Measurements from ENCODE around the gene DFFB.

Gene DFFB

GRCh38 chr1:3891329-3891865 lies 34.1 kb downstream of the DFFB start:
- Mint-ChIP-seq H3K27ac (no peak overlapping the region), H3K4me1 (peaks cover 32% of the 10 kb centered on the region), H3K4me3 (no peak overlapping the region), H3K9me3 (no peaks in the 10 kb centered on the region), H3K36me3 (ENCODE audit: low read depth) (peaks cover 44% of the 10 kb centered on the region), H3K27me3 (no peaks in the 10 kb centered on the region)
- DNase-seq (no peak), ATAC-seq (no peak)

DNA sequence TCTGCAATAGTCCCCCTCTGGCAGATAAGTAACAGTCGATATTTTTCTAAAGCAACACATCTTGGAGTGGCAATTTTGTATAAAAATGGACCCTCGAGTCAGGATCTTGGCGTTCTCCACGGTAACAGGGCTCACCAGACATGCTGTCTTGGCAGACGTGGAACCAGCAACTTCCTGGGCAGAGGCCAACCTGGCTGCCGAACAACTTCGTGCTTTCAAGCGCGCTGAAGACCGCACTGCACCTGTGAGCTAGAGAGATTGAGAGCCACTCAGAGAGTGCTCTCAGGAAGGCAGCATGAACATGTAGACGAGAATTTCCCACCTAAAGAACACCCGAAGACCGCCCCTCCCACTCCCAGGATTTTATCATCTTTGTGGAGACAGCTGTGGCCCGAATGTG lies 35.5 kb downstream of the DFFB start:
- DNase-seq (no peak), ATAC-seq (no peak)
- H3K27ac Mint-ChIP-seq = no peak overlapping the region
- no peaks in the 10 kb centered on the region for H3K27me3 Mint-ChIP-seq
- H3K4me3 Mint-ChIP-seq = no peak overlapping the region
- H3K36me3 Mint-ChIP-seq (ENCODE audit: low read depth) = peaks cover 49% of the 10 kb centered on the region
- H3K4me1 Mint-ChIP-seq = peaks cover 39% of the 10 kb centered on the region
- H3K9me3 Mint-ChIP-seq = peaks cover 5% of the 10 kb centered on the region

DNA sequence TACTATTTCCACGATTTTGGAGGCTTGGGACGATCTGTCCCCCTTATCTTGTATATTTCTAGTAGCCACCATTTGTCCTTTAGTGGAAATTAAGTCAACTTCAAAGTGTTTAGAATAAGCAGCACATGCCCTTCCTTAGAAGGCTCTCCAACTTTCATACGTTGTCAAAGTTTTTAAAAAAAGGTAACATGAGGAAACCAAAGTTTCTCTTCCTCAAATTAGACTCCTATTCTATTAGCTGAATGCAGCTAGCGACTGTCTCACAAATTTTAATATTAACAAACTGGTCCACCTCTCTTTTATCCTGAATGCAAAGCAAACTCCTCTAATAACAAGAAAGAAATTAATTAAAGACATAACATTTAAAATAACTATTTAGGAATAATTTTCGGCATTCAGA lies 35.9 kb downstream of the DFFB start:
- Mint-ChIP-seq H3K4me1 (peaks cover 44% of the 10 kb centered on the region), H3K27ac (no peak overlapping the region), H3K36me3 (ENCODE audit: low read depth) (peaks cover 50% of the 10 kb centered on the region), H3K9me3 (peaks cover 8% of the 10 kb centered on the region), H3K27me3 (no peaks in the 10 kb centered on the region), H3K4me3 (no peak overlapping the region)
- DNase-seq = no peak
- ATAC-seq = no peak

DNA sequence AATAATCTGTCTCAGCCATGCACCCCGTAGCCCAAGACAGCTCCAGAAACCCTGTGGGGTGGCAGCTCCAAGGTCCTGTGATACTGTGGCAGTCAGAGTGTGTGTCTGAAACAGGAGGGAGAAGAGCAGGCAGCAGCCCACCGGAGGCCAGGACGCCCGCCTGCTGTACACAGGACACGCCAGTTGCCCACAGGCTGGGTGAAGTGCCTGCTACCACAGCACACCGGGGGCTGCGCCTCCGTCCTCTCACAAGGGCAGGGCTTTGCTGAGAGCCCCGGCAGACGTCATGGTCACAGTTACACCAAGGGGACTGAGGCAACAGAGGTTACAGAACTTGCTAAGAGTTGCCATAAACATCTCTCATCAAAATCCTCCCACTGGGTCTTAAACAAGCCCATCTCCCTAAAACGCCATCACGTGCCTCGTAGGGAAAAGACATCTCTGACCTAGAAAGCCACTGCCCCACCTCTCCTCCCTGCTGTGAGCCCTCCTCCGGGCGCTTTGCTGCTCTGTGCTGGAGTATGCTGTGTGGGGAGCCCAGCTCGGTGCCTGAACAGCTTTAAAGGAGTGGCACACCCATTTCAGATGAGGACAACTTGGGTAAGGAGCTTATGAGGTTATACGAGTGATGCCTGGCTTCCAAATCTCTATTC lies 37.5 kb downstream of the DFFB start:
- ATAC-seq = no peak
- H3K27ac Mint-ChIP-seq = no peak overlapping the region
- no peak for DNase-seq
- peaks cover 8% of the 10 kb centered on the region for H3K9me3 Mint-ChIP-seq
- H3K4me3 Mint-ChIP-seq = no peak overlapping the region
- H3K27me3 Mint-ChIP-seq = no peaks in the 10 kb centered on the region
- H3K36me3 Mint-ChIP-seq (ENCODE audit: low read depth) = peaks cover 50% of the 10 kb centered on the region
- H3K4me1 Mint-ChIP-seq = peaks cover 55% of the 10 kb centered on the region

GRCh38 chr1:3895279-3895950 lies 38.1 kb downstream of the DFFB start:
- Mint-ChIP-seq H3K27me3 (no peaks in the 10 kb centered on the region), H3K27ac (no peak overlapping the region), H3K4me3 (no peak overlapping the region), H3K9me3 (peaks cover 8% of the 10 kb centered on the region), H3K4me1 (peaks cover 48% of the 10 kb centered on the region), H3K36me3 (ENCODE audit: low read depth) (peaks cover 44% of the 10 kb centered on the region)
- no peak for ATAC-seq
- no peak for DNase-seq

- H3K27ac Mint-ChIP-seq = no peak overlapping the region
Measured at GRCh38 chr1:3895951-3896325, 38.7 kb downstream of the DFFB start.

GRCh38 chr1:3896396-3897000 lies 39.2 kb downstream of the DFFB start:
- no peak overlapping the region for H3K4me3 Mint-ChIP-seq
- peaks cover 8% of the 10 kb centered on the region for H3K9me3 Mint-ChIP-seq
- no peak for DNase-seq
- H3K27me3 Mint-ChIP-seq = no peaks in the 10 kb centered on the region
- peaks cover 43% of the 10 kb centered on the region for H3K4me1 Mint-ChIP-seq
- no peak overlapping the region for H3K27ac Mint-ChIP-seq
- no peak for ATAC-seq
- peaks cover 35% of the 10 kb centered on the region for H3K36me3 Mint-ChIP-seq (ENCODE audit: low read depth)

More at GRCh38 chr1:3895951-3896325, 38.7 kb downstream of the DFFB start:
- DNase-seq (no peak), ATAC-seq (no peak)
- peaks cover 38% of the 10 kb centered on the region for H3K36me3 Mint-ChIP-seq (ENCODE audit: low read depth)
- no peaks in the 10 kb centered on the region for H3K27me3 Mint-ChIP-seq
- peaks cover 8% of the 10 kb centered on the region for H3K9me3 Mint-ChIP-seq
- H3K4me1 Mint-ChIP-seq = peaks cover 43% of the 10 kb centered on the region
- H3K4me3 Mint-ChIP-seq = no peak overlapping the region

- no peak overlapping the region for H3K27ac Mint-ChIP-seq
Measured at GRCh38 chr1:3898475-3898735, 41.1 kb downstream of the DFFB start.

DNA sequence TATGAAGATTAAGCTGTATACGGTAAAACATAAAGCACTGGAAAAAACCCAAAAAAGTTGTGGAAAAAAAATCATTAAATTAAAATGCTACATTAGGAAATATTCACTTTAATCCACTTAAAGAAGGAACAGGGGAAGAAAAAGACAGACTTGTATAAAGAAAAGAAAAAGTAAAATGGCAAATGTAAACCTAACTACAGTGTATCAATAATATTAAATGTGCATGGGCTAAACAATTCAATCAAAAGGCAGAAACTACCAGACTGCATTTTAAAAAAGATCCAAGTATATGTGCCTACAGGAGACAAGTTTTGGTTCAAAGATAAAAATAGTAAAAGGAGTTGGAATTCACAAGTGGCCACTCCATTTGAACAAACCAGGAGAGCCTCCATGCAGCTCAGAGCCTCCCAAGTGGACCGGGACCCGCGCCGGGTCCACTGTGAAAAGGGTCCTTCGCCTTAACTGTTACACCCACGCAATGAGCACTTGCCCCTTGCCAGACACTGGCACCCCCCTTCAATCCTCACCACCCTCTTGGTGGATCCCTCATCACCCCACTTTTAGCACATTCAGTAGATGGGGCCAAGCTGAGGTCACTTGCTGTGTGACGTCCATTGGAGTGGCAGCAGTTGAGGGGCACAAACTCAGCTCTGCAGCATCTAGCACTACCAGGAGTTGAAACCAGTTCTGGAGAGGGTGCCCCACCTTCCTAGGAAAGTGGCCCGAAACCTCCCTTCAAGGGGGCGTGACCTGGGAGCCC lies 41.9 kb downstream of the DFFB start:
- peaks cover 56% of the 10 kb centered on the region for H3K4me1 Mint-ChIP-seq
- H3K36me3 Mint-ChIP-seq (ENCODE audit: low read depth) = peaks cover 21% of the 10 kb centered on the region
- peak overlapping the region; percentile 75 for H3K27ac Mint-ChIP-seq
- no peaks in the 10 kb centered on the region for H3K27me3 Mint-ChIP-seq
- DNase-seq (no peak), ATAC-seq (no peak)
- H3K4me3 Mint-ChIP-seq = peak overlapping the region; percentile 87
- H3K9me3 Mint-ChIP-seq = peaks cover 8% of the 10 kb centered on the region

More at GRCh38 chr1:3898475-3898735, 41.1 kb downstream of the DFFB start:
- ATAC-seq (no peak), DNase-seq (no peak)
- H3K4me1 Mint-ChIP-seq = peaks cover 52% of the 10 kb centered on the region
- no peaks in the 10 kb centered on the region for H3K27me3 Mint-ChIP-seq
- H3K9me3 Mint-ChIP-seq = peaks cover 8% of the 10 kb centered on the region
- H3K36me3 Mint-ChIP-seq (ENCODE audit: low read depth) = peaks cover 24% of the 10 kb centered on the region
- H3K4me3 Mint-ChIP-seq = peak overlapping the region; percentile 87

DNA sequence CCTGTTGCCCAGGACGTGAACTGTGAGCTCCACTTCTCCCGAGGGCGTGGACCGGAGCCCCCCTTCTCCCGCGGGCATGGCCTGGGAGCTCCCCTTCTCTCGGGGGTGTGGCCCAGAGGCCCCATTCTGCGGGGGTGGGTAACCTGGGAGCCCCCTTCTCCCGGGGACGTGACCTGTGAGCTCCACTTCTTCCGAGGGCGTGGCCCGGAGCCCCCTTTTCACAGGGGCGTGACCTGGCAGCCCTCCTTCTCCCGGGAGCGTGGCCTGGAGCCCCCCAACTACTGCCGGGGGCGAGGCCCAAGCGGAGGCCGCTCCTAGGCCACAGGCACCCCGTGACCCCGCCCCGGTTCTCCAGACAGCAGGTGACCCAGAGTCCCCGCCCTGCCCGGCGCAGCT lies 42.5 kb downstream of the DFFB start:
- Mint-ChIP-seq H3K27me3 (no peaks in the 10 kb centered on the region), H3K36me3 (ENCODE audit: low read depth) (peaks cover 21% of the 10 kb centered on the region), H3K9me3 (peaks cover 8% of the 10 kb centered on the region), H3K27ac (peak overlapping the region; percentile 98), H3K4me3 (peak overlapping the region; percentile 87), H3K4me1 (peaks cover 56% of the 10 kb centered on the region)
- DNase-seq (peak; percentile 43), ATAC-seq (no peak)

DNA sequence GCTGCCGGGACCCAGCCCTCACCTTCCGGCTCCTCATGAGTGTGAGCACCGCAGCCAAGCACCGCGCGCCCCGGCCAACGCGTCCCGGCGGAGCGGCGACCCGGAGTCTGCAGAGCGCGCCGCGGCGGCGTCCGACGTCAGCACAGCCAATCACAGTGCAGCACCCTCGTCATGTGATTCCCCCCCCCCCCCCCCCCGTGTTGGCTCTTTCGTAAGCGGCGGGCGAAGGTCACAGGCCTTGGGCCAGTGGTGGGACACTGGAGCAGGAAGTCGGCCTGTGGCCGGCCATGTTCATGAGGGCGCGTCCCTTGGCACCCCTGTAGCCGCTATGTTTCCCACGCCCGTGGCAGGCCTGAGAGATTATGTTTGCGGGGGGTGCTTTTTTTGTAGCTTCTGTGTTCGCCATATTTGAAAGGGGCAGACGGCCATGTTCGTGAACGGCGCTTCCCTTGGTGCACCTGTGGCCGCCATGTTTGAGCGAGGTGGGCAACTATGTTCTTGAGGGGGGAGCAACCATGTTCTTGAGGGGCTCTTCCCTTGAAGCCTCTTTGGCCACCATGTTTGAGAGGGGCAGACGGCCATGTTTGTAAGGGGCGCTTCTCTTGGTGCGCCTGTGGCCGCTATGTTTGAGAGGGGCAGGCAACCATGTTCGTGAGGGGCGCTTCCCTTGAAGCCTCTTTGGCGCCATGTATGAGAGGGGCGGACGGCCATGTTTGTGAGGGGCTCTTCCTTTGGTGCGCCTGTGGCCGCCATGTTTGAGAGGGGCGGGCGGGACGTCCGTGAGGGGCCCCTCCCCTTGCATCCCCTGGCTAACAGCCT lies 43.1 kb downstream of the DFFB start, which contains the start of gene C1orf174:
C1orf174 (minus strand) TSS at position 123 of the 819 bp plus-strand sequence; CDS start at position 37, 86 bp downstream.
- H3K27ac Mint-ChIP-seq = peak within 1 kb of the TSS; percentile 98
- H3K4me1 Mint-ChIP-seq = peaks cover 56% of the 10 kb centered on the region
- H3K4me3 Mint-ChIP-seq = peak within 1 kb of the TSS; percentile 87
- no peaks in the 10 kb centered on the region for H3K27me3 Mint-ChIP-seq
- ATAC-seq (peak; percentile 78), DNase-seq (peak; percentile 88)
- H3K9me3 Mint-ChIP-seq = peaks cover 8% of the 10 kb centered on the region
- H3K36me3 Mint-ChIP-seq (ENCODE audit: low read depth) = peaks cover 19% of the 10 kb centered on the region

DNA sequence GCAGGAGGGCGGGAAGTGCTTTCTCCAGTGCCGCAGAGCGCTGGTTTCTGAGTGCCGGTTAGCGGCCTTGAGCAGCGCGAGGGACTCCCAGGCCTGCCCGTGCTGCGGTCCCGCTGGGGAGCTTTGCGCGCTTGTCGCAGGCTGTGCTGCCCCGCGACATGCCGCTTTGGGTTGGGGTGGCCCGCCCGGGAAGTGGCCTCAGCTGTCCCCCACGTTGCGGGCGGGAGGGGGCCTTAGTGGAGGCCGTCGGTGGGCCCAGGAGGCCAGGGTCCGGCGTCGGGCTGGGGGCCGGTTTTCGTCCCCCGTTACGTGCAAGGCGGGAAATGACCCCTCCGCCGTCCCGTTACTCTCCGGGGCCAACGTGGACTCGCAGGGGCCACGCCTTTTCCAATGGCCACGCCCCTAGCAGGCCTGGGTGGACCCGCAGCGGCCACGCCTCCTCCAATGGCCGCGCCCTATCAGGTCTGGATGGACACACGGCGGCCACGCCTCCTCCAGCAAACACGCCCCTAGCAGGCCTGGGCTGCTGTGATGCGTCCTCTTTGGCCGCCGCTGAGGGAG lies 43.8 kb downstream of the DFFB start:
- H3K4me3 Mint-ChIP-seq = peak overlapping the region; percentile 87
- H3K9me3 Mint-ChIP-seq = peaks cover 8% of the 10 kb centered on the region
- peaks cover 18% of the 10 kb centered on the region for H3K36me3 Mint-ChIP-seq (ENCODE audit: low read depth)
- H3K4me1 Mint-ChIP-seq = peaks cover 50% of the 10 kb centered on the region
- peak overlapping the region; percentile 98 for H3K27ac Mint-ChIP-seq
- DNase-seq (peak; percentile 94), ATAC-seq (peak; percentile 55)
- no peaks in the 10 kb centered on the region for H3K27me3 Mint-ChIP-seq

GRCh38 chr1:3902111-3902511 lies 44.8 kb downstream of the DFFB start:
- H3K27me3 Mint-ChIP-seq = no peaks in the 10 kb centered on the region
- ATAC-seq = no peak
- peaks cover 7% of the 10 kb centered on the region for H3K9me3 Mint-ChIP-seq
- H3K27ac Mint-ChIP-seq = peak overlapping the region; percentile 46
- H3K36me3 Mint-ChIP-seq (ENCODE audit: low read depth) = peaks cover 14% of the 10 kb centered on the region
- H3K4me3 Mint-ChIP-seq = peak overlapping the region; percentile 87
- DNase-seq = no peak
- H3K4me1 Mint-ChIP-seq = peaks cover 49% of the 10 kb centered on the region

All from activated naive CD8-positive, alpha-beta T cell treated with anti-CD3 and anti-CD28 coated beads, Interleukin-2, amount 50 U/mL, for 24 hours (primary cell).